Chondrocyte (in vitro differentiated cells): Measurements from ENCODE around the gene WDR73. TPM values are rescaled to one million over a fixed set of nuclear protein-coding genes. Genes with fewer than 3 reads are reported as not detected.
A peak's percentile ranks its signal among the peaks of the same experiment; 100 is the strongest.
"Not testable (repeated sequence)": the region's sequence is repeated elsewhere in the genome, so short reads cannot be mapped to it uniquely, and the experiment has no call there.

Source experiments
- DNase-seq: peaks from one replicate; pipeline ENCODE4 v3.0.0; 2021; ENCODE audit warnings: mixed read lengths, low spot score
- H3K27ac Mint-ChIP-seq: one replicate; pipeline ENCODE4 v1.8.0; 2021; ENCODE audit warnings: mild to moderate bottlenecking, moderate library complexity, mixed read lengths; ENCODE audit not compliant: unreplicated experiment
- H3K27me3 Mint-ChIP-seq: 2 replicates; pipeline ENCODE4 v1.8.0; 2021; ENCODE audit warnings: low read depth, mixed read lengths
- H3K36me3 Mint-ChIP-seq: 2 replicates; pipeline ENCODE4 v1.8.0; 2021; ENCODE audit warnings: low read depth, mixed read lengths
- H3K4me1 Mint-ChIP-seq: 2 replicates; pipeline ENCODE4 v1.8.0; 2021; ENCODE audit warnings: low read depth, mild to moderate bottlenecking, mixed read lengths
- H3K4me3 Mint-ChIP-seq: one replicate; pipeline ENCODE4 v1.8.0; 2021; ENCODE audit warnings: mild to moderate bottlenecking, moderate library complexity, mixed read lengths; ENCODE audit not compliant: unreplicated experiment
- H3K9me3 Mint-ChIP-seq: 2 replicates; pipeline ENCODE4 v1.8.0; 2021; ENCODE audit warnings: low read depth, mixed read lengths
- total RNA-seq: library from RNA; stranded (reverse); gene quantifications from 3 replicates; pipeline ENCODE4 v1.2.1, GENCODE V29; 2021
- TF ChIP-seq, protein P1 (sequence below): fragments of 200-600 bp; sonication (generic); IDR thresholded peaks from 2 replicates; pipeline ENCODE4 v1.5.0; 2021; ENCODE audit warnings: antibody characterized with exemption, mild to moderate bottlenecking, moderate library complexity

WDR73 gene
- total RNA-seq, 1 donor from 2014 or later, result 17.0 TPM

DNA sequence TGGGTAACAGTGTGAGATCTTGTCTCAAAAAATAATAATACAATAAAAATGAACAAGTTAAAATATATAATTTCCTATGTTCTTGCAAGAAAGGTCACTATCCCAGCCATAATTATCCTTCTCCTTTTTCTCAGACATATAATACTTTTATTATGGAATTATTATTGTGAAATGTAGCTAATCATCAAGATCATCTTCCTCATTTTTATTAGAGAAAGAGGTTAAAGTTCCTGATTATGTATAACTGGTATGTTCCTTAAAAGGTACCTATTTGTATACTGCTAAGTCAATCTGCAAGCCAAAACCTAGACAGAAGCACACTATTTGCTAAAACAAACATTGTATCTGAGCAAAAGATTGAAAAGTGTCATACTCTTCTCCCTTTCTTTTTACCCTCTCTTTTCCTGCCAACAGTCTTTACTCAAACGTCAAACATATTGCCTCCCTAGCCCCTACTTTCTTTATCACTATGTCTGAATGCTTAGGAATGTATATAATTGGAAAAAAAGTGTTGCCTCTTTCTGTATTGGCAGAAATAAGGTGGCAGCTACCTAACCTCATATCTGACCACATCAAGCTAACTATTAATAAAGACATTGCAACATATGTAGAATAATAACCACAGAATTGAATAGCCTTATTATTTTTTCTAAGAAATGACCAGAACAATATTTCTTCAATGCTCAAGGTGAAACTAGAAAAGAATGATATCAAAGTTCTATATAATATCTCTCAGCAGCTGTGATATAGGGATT lies 43.3 kb upstream of the WDR73 start:
- no peak for DNase-seq
- Mint-ChIP-seq H3K27me3 (no peaks in the 10 kb centered on the region), H3K4me1 (peaks cover 42% of the 10 kb centered on the region), H3K4me3 (no peak overlapping the region), H3K36me3 (no peaks in the 10 kb centered on the region), H3K9me3 (no peaks in the 10 kb centered on the region), H3K27ac (peak overlapping the region; percentile 10)
- TF ChIP-seq, protein P1, sequence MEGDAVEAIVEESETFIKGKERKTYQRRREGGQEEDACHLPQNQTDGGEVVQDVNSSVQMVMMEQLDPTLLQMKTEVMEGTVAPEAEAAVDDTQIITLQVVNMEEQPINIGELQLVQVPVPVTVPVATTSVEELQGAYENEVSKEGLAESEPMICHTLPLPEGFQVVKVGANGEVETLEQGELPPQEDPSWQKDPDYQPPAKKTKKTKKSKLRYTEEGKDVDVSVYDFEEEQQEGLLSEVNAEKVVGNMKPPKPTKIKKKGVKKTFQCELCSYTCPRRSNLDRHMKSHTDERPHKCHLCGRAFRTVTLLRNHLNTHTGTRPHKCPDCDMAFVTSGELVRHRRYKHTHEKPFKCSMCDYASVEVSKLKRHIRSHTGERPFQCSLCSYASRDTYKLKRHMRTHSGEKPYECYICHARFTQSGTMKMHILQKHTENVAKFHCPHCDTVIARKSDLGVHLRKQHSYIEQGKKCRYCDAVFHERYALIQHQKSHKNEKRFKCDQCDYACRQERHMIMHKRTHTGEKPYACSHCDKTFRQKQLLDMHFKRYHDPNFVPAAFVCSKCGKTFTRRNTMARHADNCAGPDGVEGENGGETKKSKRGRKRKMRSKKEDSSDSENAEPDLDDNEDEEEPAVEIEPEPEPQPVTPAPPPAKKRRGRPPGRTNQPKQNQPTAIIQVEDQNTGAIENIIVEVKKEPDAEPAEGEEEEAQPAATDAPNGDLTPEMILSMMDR, result no peak

DNA sequence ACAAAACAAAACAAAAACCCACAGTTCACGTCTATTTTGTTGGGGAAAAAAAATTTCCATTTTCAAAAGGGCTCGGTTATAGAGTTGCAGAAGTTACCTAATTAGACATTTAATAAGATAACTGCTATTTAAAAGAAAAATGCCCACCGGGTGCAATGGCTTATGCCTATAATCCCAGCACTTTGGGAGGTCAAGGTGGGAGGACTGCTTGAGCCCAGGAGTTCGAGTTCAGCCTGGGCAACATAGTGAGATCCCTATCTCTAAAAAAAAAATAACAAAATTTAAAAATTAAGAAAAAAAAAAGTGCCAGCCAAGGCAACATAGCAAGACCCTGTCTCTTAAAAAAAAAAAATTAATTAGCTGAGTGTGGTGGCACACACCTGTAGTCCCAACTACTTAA lies 42.7 kb upstream of the WDR73 start:
- Mint-ChIP-seq H3K27ac (no peak overlapping the region), H3K36me3 (no peaks in the 10 kb centered on the region), H3K4me3 (no peak overlapping the region), H3K9me3 (no peaks in the 10 kb centered on the region), H3K4me1 (peaks cover 46% of the 10 kb centered on the region), H3K27me3 (no peaks in the 10 kb centered on the region)
- TF ChIP-seq, protein P1, result no peak
- no peak for DNase-seq

DNA sequence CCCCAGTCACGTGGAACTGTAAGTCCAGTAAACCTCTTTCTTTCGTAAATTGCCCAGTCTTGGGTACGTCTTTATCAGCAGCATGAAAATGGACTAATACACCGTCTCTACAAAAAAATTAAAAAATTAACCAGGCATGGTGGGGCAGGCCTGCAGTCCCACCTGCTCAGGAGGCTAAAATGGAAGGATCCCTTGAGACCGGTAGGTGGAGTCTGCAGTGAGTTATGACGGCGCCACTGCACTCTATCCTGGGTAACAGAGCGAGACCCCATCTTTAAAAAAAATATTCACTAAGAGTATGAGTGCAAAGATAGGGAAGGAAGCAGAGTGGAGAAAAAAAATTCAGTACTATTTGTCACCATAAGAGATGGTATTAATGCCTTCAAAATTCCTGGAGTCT lies 36.3 kb upstream of the WDR73 start:
- H3K36me3 Mint-ChIP-seq, result peaks cover 11% of the 10 kb centered on the region
- H3K4me1 Mint-ChIP-seq, result peaks cover 29% of the 10 kb centered on the region
- TF ChIP-seq, protein P1, result no peak
- no peak overlapping the region for H3K4me3 Mint-ChIP-seq
- no peaks in the 10 kb centered on the region for H3K27me3 Mint-ChIP-seq
- no peak for DNase-seq
- H3K27ac Mint-ChIP-seq, result peak overlapping the region; percentile 12
- no peaks in the 10 kb centered on the region for H3K9me3 Mint-ChIP-seq

GRCh38 chr15:84689858-84690257 lies 35.8 kb upstream of the WDR73 start:
- Mint-ChIP-seq H3K27ac (no peak overlapping the region), H3K36me3 (peaks cover 13% of the 10 kb centered on the region), H3K4me1 (peaks cover 33% of the 10 kb centered on the region), H3K27me3 (no peaks in the 10 kb centered on the region), H3K4me3 (no peak overlapping the region), H3K9me3 (no peaks in the 10 kb centered on the region)
- TF ChIP-seq, protein P1, result no peak
- no peak for DNase-seq

DNA sequence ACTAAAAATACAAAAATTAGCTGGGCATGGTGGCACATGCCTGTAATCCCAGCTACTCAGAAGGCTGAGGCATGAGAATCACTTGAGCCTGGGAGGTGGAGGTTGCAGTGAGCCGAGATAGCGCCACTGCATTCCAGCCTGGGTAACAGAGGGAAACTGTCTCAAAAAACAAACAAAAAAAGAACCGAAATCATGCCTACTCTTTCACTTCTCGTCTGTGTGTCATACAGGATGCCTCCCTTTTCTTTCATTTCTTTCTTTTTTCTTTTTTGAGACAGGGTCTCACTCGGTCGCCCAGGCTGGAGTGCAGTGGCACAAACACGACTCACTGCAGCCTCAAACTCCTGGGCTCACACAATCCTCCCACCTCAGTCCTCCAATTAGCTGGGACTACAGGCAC lies 32.4 kb upstream of the WDR73 start:
- DNase-seq, H3K9me3 Mint-ChIP-seq, H3K4me3 Mint-ChIP-seq, H3K27me3 Mint-ChIP-seq: not testable (repeated sequence)
- H3K36me3 Mint-ChIP-seq, result peaks cover 14% of the 10 kb centered on the region
- H3K4me1 Mint-ChIP-seq, result peaks cover 25% of the 10 kb centered on the region
- H3K27ac Mint-ChIP-seq, result peak overlapping the region; percentile 78

DNA sequence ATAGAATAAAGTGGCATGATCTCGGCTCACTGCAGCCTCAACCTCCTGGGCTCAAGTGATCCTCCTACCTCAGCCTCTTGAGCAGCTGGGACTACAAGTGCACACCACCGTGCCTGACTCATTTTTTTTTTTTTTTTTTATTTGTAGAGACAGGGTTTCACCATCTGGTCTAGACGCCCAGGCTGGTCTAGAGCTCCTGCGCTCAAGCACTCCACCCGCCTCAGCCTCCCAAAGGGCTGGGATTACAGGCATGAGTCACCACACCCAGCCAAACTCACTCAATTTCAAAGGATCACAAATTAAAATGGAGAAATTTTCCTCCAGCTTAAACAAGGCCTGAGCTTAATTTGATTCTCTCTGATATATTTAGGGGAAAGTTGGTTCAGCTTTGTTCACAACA lies 31.2 kb upstream of the WDR73 start:
- TF ChIP-seq, protein P1, result no peak
- Mint-ChIP-seq H3K27me3 (no peaks in the 10 kb centered on the region), H3K9me3 (no peaks in the 10 kb centered on the region), H3K4me1 (peaks cover 19% of the 10 kb centered on the region), H3K27ac (peak overlapping the region; percentile 91), H3K4me3 (no peak overlapping the region), H3K36me3 (peaks cover 12% of the 10 kb centered on the region)
- DNase-seq, result no peak
